GM06990 (cell line): ENCODE results near the gene P4HA3.

Experiments used
- DNase-seq: peaks from one replicate; pipeline ENCODE4 v3.0.0-alpha.2; 2011; ENCODE audit not compliant: insufficient read length; ENCODE audit errors: extremely low read depth
- H3K27me3 ChIP-seq: replicated peaks from 2 replicates; pipeline ENCODE4 v1.6.0; 2011; ENCODE audit warnings: low read length; ENCODE audit not compliant: control insufficient read depth, insufficient read depth
- H3K36me3 ChIP-seq: 2 replicates; pipeline ENCODE4 v1.5.1; 2011; ENCODE audit warnings: low read length; ENCODE audit not compliant: control insufficient read depth, insufficient read depth
- H3K4me3 ChIP-seq: replicated peaks from 2 replicates; pipeline ENCODE4 v1.5.1; 2011; ENCODE audit warnings: low read depth, mild to moderate bottlenecking, control low read depth, low read length
- TF ChIP-seq, protein P1 (sequence below): IDR thresholded peaks from 2 replicates; pipeline ENCODE4 v1.5.1; 2011; ENCODE audit warnings: low read length, control low read depth, mild to moderate bottlenecking, inconsistent platforms; ENCODE audit not compliant: insufficient read depth, poor library complexity, severe bottlenecking

P4HA3 gene

DNA sequence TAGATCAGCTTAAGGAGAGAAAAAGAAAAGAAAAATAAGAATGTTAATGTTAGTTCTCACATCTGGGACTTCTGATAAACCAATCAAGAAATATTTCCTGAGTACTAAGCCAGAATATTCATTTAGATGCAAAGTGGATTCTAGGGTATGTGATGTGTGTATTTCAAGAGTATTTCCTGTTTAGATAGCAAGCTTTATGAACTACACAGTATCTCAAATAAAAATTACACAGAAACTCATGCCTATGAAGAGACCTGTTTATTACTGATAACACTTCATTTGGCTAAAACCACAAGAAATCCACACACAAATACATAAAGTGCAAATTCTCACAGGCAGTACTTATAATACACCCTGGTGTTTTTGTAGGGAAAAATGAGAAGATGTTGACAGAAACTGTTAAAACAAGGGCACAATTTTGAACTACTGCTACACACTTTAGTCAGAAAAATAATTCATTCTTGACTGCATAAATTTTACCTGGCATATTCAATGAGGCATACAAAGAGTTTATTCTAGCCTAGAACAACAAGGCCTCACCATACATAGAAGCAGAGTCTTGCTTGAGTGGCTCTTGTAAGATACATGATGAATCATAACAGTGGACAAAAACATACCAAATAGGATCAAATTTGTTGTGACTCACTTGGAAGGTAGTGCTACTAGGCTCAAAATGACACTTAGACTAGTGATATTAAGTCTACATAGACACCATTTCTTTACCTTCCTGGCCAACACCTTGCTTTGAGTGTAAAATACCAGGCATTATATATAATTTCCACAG is 18.8 kb upstream of the P4HA3 start:
- H3K27me3 ChIP-seq: no peaks in the 10 kb centered on the region
- DNase-seq: no peak
- TF ChIP-seq, protein P1, sequence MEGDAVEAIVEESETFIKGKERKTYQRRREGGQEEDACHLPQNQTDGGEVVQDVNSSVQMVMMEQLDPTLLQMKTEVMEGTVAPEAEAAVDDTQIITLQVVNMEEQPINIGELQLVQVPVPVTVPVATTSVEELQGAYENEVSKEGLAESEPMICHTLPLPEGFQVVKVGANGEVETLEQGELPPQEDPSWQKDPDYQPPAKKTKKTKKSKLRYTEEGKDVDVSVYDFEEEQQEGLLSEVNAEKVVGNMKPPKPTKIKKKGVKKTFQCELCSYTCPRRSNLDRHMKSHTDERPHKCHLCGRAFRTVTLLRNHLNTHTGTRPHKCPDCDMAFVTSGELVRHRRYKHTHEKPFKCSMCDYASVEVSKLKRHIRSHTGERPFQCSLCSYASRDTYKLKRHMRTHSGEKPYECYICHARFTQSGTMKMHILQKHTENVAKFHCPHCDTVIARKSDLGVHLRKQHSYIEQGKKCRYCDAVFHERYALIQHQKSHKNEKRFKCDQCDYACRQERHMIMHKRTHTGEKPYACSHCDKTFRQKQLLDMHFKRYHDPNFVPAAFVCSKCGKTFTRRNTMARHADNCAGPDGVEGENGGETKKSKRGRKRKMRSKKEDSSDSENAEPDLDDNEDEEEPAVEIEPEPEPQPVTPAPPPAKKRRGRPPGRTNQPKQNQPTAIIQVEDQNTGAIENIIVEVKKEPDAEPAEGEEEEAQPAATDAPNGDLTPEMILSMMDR: no peak
- H3K36me3 ChIP-seq: no peaks in the 10 kb centered on the region
- H3K4me3 ChIP-seq: no peak overlapping the region

DNA sequence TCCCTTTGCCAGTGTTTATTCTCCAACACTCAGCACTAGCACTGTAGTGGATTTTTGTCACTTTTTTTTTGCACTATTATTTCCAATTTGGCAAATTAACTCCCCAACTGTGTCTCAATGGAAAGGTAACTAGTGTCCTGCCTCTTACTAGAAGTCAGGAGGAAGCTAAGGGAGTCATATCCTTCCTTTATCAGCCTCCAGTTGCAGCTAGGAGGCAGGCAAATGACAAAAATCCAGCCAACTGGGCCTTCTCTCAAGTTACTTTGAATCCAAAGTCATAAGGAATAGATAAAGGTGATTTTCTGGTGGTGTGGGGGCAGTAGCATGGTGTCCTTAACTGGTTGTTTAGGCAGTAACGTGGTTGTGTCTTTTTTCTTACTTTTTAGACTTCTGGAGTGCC is 15.6 kb upstream of the P4HA3 start:
- Histone ChIP-seq H3K4me3 (no peak overlapping the region), H3K36me3 (no peaks in the 10 kb centered on the region), H3K27me3 (no peaks in the 10 kb centered on the region)
- TF ChIP-seq, protein P1: no peak
- DNase-seq: no peak

DNA sequence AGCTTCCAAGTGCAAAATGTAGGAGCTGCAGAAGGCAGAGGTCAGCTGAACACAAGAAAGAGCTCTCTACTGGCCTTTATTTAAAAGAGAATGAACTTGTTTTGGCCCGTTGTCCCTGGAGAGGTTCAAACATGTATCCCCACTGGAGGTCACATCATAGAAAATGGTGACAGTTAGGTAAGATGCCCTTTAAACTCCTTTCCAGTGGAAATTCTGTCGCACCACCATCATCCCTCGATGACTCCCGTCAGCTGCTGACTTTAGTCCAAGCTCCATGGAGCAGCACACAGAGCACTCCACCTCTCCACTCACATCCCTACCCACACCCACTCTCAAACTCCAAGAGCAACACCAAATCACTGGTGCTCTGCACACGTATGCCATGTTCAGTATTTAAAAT is 15.2 kb upstream of the P4HA3 start:
- H3K4me3 ChIP-seq: no peak overlapping the region
- TF ChIP-seq, protein P1: no peak
- no peak for DNase-seq
- H3K27me3 ChIP-seq: no peaks in the 10 kb centered on the region
- no peaks in the 10 kb centered on the region for H3K36me3 ChIP-seq

DNA sequence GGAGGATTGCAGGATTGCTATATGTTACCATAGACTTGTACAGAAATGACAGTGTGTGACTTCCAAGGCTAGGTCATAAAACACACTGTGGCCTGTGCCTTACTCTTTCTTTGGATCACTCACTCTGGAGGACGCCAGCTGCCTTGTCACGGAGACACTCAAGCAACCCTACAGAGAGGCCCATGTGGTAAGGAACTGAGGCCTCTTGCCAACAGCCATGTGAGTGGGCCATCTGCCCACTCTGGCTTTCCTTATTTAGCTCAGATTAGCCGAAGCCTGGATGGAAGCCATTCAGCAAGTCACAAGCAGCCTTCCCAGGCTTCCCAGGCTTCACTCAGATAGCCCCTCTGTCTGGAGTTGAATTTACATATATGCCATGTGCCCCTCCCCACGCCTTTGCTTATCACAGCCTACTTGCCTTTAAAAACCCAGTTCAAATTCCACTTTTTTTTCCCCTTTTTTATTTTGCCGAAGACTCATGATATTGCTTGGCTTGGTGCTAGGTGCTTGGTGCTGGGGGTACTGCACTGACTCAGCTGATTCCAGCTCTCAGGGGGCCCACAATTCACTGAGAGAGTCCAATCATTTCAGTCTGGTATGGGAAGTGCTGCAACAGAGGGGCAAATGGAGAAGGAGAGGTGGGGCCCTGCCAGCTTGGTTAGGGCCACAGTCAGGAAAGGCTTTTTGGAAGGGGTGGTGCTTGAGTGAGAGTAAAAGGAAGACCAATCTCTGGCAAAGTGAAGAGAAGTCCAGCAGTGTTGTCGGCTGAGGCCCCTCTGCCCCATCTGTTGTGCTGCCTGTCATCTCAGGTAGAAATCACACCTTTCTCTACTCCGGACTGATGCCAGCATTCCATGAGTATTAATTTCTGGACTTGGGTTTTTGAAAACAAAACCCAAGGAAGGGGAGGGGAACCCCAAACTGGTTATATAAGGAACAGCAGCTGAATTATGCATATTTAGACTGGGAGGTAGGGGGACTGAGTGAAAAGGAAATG is 14.5 kb upstream of the P4HA3 start:
- no peaks in the 10 kb centered on the region for H3K36me3 ChIP-seq
- H3K4me3 ChIP-seq: no peak overlapping the region
- no peak for DNase-seq
- TF ChIP-seq, protein P1: no peak
- H3K27me3 ChIP-seq: no peaks in the 10 kb centered on the region

DNA sequence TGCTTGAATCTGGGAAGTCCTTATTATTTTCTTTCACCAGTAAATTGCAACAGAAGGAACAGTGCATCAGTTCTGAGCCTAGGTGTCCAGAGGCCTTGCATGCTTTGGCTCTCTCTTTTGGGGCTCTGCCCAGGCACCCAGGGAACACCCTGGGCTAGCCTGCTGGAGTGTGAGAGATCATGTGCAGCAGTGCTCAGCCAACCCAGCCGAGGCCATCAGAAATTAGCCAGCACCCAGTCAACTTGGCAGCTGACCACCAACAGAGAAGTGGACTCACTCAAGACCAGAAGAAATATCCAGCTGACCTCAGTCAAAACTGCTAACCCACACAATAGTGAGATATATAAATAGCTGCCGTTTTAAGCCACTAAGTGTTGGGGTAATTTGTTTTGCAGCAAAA is 11.2 kb upstream of the P4HA3 start:
- TF ChIP-seq, protein P1: no peak
- no peak for DNase-seq
- H3K27me3 ChIP-seq: no peaks in the 10 kb centered on the region

More for the DNA sequence above, 11.2 kb upstream of the P4HA3 start:
- Histone ChIP-seq H3K36me3 (no peaks in the 10 kb centered on the region), H3K4me3 (no peak overlapping the region)
